Tibial nerve (tissue), 4 donors: ENCODE results near the gene RREB1.

Experiments used
- CTCF ChIP-seq, 5 experiments: fragments of 200-600 bp in 3 of 5; fragments of 450-650 bp in 2 of 5; sonication (generic) in 3 of 5; IDR thresholded peaks; one replicate each; pipeline ENCODE4 v1.5.1; 2016 to 2019; ENCODE audit warnings: antibody characterized with exemption in 5 of 5, mild to moderate bottlenecking in 3 of 5, moderate library complexity in 2 of 5
- EP300 ChIP-seq, 2 donors: sonication (generic); formaldehyde crosslinking; IDR thresholded peaks; one replicate each; pipeline ENCODE4 v1.6.1; 2017; ENCODE audit warnings: antibody characterized with exemption in 2 of 2, mild to moderate bottlenecking in 1 of 2
- POLR2A ChIP-seq, 2 donors: fragments of 450-650 bp; IDR thresholded peaks; one replicate each; pipeline ENCODE4 v1.6.1; 2017; ENCODE audit warnings: antibody characterized with exemption in 2 of 2, mild to moderate bottlenecking in 2 of 2, moderate library complexity in 2 of 2

GRCh38 chr6:7241709-7242645, 134.2 kb downstream of the RREB1 start:
- TF ChIP-seq CTCF (IDR thresholded peaks at IDR 0.05) = no peak
- TF ChIP-seq EP300 (IDR thresholded peaks at IDR 0.05) = no peak
- TF ChIP-seq POLR2A (IDR thresholded peaks at IDR 0.05) = no peak
